Effector memory CD8-positive, alpha-beta T cell (primary cell): Measurements from ENCODE around the gene UBE2L3.
"Not testable (repeated sequence)": the region's sequence is repeated elsewhere in the genome, so short reads cannot be mapped to it uniquely, and the experiment has no call there.

Experiments used
- ATAC-seq: fragments of 150-1000 bp; cut with Tn5 transposase; replicated peaks from 2 replicates; pipeline ENCODE4 v1.10.0; 2021; ENCODE audit warnings: mild to moderate bottlenecking, moderate library complexity
- DNase-seq, 3 experiments: peaks; one replicate each; pipeline ENCODE4 v3.0.0; 2021
- H3K27ac Mint-ChIP-seq, 2 donors: one replicate each; pipeline ENCODE4 v1.8.0; 2022; ENCODE audit warnings: mild to moderate bottlenecking in 2 of 2, mixed read lengths in 2 of 2, moderate library complexity in 2 of 2
- H3K27me3 Mint-ChIP-seq, 2 donors: one replicate each; pipeline ENCODE4 v1.8.0; 2022; ENCODE audit warnings: mixed read lengths in 2 of 2
- H3K36me3 Mint-ChIP-seq: one replicate; pipeline ENCODE4 v1.8.0; 2022; ENCODE audit warnings: mild to moderate bottlenecking, moderate library complexity, mixed read lengths; ENCODE audit not compliant: insufficient read depth
- H3K4me1 Mint-ChIP-seq, 2 donors: one replicate each; pipeline ENCODE4 v1.8.0; 2022; ENCODE audit warnings: low read depth in 2 of 2, mixed read lengths in 2 of 2
- H3K4me3 Mint-ChIP-seq, 2 donors: one replicate each; pipeline ENCODE4 v1.8.0; 2022; ENCODE audit warnings: mild to moderate bottlenecking in 2 of 2, mixed read lengths in 2 of 2, moderate library complexity in 2 of 2
- H3K9me3 Mint-ChIP-seq, 2 donors: one replicate each; pipeline ENCODE4 v1.8.0; 2022; ENCODE audit warnings: mixed read lengths in 2 of 2

Gene UBE2L3

DNA sequence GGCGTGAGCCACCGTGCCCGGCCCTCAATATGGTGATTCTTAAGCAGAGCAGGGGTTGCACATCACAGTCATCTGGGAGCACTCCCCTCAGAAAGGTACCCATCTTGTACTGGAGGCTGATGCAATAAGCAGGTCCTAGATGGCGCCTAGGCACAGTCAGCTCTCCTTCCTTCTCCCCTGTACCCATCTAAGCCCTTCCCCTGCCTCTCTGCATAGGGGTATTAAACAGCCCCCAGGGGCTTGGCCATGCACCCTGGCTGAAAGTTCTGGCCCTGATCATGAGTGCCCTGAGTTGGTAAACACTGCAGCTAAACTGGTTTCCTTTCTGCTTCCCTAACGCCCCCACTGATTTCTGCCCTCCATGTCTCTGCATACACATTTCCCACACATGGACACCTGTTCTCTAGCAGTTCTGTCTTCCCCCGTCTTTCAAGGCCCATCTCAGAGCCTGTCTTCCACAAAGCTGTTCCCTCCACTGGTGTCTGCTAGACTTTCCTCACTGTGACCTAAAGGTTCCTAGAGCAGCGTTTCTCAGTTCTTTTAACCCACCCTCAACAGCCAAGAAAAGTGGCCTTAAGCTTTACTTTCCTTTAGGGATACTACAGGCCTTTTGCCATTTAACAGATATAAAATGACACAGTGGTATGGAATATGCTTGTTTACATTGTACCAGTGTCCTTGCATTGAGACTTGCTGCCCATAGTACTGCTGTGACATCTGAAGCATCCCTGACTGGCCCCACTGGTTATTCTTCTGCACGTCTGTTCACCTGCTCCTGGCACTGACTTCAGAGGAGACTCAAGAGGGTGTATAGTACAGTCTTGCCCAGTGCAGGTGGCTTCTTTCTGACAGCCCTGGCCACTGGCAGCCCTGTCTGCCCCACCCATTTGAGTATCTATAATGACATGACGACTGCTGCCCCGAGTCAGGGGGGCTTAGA is 15.6 kb downstream of the UBE2L3 start:
- Mint-ChIP-seq H3K4me1 (peaks cover 40 to 57% of the 10 kb centered on the region in 2 donors), H3K4me3 (peak overlapping the region; percentile 1 to 3), H3K9me3 (no peaks in the 10 kb centered on the region), H3K27ac (peak overlapping the region; percentile 19 to 35), H3K27me3 (no peaks in the 10 kb centered on the region), H3K36me3 (peaks cover 32% of the 10 kb centered on the region)
- ATAC-seq (no peak), DNase-seq (no peak)

DNA sequence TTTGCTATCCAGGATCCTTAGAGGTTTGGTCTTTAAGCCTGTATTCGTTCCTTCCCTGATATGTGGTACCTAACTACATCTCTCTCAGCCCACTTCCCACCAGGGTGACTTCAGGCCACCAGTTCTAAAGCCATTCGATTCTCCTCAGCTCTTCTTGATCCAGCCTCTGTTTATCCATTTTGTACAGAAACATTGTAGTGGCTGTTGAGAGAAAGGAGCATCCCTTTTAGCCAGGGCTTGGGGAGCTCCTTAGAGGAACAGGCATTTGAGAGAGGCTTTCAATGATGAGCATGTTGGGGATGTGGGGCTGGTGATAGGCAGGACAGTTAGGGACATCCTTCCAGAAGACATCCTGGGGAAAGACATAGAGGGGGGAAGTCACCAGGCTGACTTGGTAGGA is 17.9 kb downstream of the UBE2L3 start:
- Mint-ChIP-seq H3K9me3 (no peaks in the 10 kb centered on the region), H3K4me3 (peak overlapping the region; percentile 7 to 16), H3K27ac (peak overlapping the region; percentile 1 to 36), H3K4me1 (peaks cover 36 to 55% of the 10 kb centered on the region in 2 donors), H3K36me3 (peaks cover 29% of the 10 kb centered on the region), H3K27me3 (no peaks in the 10 kb centered on the region)
- DNase-seq, result no peak
- ATAC-seq, result no peak

DNA sequence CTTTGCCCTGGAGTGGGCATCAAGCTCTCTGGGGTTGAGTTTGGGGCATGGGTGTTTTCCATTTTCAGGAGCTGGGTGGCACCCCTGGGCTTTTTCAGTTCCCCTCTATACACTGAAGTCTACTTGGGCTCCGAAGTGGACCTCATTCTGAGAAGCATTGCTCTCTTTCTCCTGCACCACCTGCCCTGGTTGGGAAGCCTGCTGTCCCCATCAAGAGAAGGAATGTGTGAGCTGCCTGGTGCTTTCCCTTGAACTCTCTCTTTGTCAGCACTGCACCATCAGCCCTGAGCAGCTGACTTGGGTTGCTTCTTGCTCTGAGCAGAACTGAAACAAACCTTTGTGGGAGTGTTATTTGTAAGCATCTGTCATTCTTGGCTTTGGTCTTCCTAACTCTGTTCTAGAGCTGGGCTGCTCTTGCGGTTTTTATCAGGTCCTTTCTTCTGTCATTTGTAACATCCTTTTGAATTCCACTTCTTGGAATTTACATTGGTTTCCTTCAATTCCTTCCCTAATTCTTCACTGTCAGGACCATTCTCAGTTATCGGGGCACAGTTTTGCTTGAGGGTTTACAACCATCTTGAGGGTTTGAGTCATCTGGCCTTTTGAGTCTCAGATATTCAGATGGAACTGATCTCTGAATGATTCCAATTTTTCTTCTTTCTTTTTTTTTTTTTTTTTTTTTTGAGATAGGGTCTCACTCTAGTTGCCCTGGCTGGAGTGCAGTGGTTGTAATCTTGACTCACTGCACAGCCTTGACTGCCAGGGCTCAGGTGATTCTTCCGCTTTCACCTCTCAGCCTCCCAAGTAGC is 20.5 kb downstream of the UBE2L3 start:
- no peak for DNase-seq
- peak; percentile 69 for ATAC-seq
- Mint-ChIP-seq H3K27ac (peak overlapping the region; percentile 84 to 91), H3K36me3 (peaks cover 48% of the 10 kb centered on the region), H3K9me3 (no peaks in the 10 kb centered on the region), H3K4me1 (peaks cover 43 to 62% of the 10 kb centered on the region in 2 donors), H3K4me3 (peak overlapping the region; percentile 64 to 67), H3K27me3 (no peaks in the 10 kb centered on the region)

DNA sequence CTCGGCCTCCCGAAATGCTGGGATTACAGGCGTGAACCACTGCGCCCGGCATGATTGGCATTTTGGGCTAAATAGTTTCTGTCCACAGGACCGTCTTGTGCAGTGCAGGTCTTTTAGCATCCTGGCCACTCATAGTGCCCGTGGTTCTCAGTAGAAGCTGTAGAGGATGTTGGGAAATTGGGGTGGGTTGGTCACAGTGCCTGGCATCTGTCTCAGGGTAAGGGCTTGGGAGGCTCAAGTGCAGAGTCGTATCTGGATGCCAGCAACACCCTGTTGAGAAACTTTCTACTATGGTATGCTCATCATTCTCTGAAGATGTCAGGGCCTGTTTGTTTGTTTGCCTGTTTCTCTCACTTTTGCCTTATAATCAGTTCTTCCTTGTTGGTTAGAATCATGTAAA is 21.9 kb downstream of the UBE2L3 start:
- Mint-ChIP-seq H3K9me3 (no peaks in the 10 kb centered on the region), H3K27me3 (no peaks in the 10 kb centered on the region), H3K4me1 (peaks cover 50 to 69% of the 10 kb centered on the region in 2 donors), H3K27ac (peak overlapping the region; percentile 77 to 92), H3K4me3 (peak overlapping the region in 1 of 2 donors; percentile 45), H3K36me3 (peaks cover 45% of the 10 kb centered on the region)
- ATAC-seq (no peak), DNase-seq (no peak)

DNA sequence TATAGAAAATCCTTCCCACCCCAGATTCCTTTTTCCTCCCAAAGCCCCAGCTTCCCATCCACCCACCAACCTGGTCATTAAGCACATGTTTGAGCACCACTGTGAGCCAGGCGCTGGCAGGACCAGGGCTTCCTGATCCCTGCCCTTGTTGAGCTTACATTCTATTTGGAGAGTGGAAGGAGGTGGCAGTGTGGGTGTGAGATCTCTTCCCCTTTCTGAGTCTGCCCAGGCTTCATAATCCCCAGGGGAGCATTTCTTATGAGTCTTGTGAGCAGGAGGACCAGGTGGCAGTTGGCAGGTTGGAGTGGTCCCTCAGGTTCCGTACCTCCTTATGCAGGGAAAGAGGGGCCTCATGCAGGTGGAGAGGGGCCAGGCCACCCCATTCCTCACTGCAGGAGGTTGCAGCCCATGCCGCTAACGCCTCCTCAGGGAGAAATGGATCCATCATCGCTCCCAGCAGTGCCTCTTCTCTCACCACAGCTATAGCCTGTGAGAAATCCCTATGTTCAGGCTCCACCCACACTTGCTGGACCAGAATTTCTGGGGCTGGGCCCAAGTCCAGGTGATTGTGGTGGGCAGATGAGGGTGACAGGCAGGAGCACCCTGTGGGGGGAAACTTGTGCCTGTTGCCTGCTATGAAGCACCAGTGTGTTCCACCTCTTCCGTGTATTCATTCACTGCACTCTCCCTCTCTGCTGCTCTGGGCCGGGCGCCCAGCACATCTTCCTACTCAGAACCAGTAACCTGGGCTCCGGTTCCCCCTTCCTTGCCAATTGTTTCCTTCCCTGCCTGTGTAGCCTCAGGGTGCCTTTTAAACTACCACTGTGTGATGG is 23.5 kb downstream of the UBE2L3 start:
- H3K9me3 Mint-ChIP-seq, result no peaks in the 10 kb centered on the region

DNA sequence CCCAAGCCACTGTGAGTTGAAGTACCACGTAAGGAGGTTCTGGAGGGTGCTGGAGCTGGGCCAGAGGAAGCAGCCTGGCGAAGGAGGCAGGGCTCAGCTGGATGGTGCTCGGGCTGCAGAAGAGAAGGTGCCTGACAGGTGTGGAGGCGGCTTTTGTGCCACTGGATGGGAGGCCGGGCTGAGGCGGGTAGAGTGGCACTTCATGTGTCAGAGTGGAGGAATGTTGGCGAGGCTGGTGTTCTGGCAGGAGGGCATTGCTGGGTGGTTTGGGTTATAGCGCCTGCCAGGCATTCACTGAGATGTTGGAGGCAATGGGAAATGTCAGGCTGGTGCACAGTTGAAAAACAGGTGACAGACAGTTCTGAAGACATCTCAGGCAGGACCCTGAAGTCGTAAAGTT is 24.2 kb downstream of the UBE2L3 start:
- peak overlapping the region; percentile 91 to 92 for H3K27ac Mint-ChIP-seq
- peak overlapping the region; percentile 18 to 66 for H3K4me3 Mint-ChIP-seq
- peaks cover 52% of the 10 kb centered on the region for H3K36me3 Mint-ChIP-seq
- ATAC-seq, result no peak
- DNase-seq, result no peak
- peaks cover 53 to 65% of the 10 kb centered on the region in 2 donors for H3K4me1 Mint-ChIP-seq
- H3K9me3 Mint-ChIP-seq, result no peaks in the 10 kb centered on the region
- H3K27me3 Mint-ChIP-seq, result no peaks in the 10 kb centered on the region

More for the DNA sequence above, 23.5 kb downstream of the UBE2L3 start:
- Mint-ChIP-seq H3K4me3 (peak overlapping the region; percentile 18 to 66), H3K4me1 (peaks cover 53 to 65% of the 10 kb centered on the region in 2 donors), H3K27me3 (no peaks in the 10 kb centered on the region), H3K36me3 (peaks cover 48% of the 10 kb centered on the region), H3K27ac (peak overlapping the region; percentile 91 to 92)
- no peak for DNase-seq
- no peak for ATAC-seq

DNA sequence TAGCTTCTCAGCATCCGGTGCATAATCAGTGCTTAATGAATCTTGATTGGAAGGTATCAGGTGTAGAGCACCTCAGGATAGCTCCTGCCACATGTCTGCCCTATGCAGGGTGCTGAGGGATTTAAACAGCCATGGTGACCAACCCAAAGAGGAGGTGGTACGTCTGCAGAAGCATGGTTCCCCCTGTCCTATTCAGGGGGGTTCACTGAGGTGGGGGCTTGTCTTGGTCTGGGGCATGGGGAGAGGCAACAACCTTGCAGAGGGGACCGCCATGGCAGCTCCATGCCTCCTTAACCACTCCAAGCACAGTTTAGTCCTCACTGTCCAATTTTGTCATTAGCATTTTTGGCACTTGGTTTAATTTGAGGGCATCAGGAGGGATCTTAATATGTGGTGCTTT is 24.9 kb downstream of the UBE2L3 start:
- no peak for DNase-seq
- Mint-ChIP-seq H3K27me3 (no peaks in the 10 kb centered on the region), H3K9me3 (no peaks in the 10 kb centered on the region), H3K36me3 (peaks cover 54% of the 10 kb centered on the region), H3K4me3 (no peak overlapping the region), H3K4me1 (peaks cover 51 to 63% of the 10 kb centered on the region in 2 donors), H3K27ac (peak overlapping the region in 1 of 2 donors; percentile 1)
- ATAC-seq, result no peak

DNA sequence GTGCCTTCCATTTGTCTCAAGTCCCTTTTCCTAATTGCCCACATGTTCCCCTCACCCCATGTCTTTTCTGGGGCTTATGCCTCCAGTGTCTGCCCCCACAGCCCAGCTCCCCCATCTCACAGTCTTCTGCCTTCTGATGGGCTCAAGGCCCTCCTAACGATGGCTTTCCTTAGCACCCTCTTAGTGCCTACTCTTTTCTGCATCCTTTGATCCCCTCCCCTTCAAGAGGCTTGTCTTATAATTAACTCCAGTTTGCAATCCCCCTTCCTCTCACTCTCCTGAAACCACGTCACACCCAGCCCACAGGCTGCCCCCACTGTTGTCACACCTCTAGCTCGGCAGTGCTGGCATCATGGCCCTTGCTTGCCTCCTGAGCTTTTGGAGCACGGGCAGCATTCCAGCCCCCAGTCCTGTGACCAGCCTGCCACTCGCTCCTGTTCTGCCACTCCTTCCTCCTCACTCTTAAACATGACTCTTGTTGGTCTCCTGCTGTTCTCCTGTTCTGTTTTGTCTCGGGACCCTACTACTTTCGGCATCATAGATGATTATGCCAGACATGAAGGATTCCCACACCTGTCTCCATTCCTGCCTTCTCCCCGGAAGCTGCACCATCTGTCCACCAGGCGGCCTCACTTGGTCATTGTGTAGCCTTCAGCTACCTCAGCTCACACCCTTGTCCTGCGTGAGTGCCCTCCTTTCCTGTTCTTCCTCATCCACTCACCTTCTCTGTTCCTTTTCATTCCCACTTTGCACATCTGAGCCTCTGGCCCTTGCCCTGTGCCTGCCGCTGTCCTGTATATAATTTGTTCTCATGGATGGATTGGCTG is 26.1 kb downstream of the UBE2L3 start:
- H3K36me3 Mint-ChIP-seq, result peaks cover 49% of the 10 kb centered on the region
- H3K27ac Mint-ChIP-seq, result peak overlapping the region; percentile 1 to 54
- DNase-seq (no peak), ATAC-seq (no peak)
- no peak overlapping the region for H3K4me3 Mint-ChIP-seq
- no peaks in the 10 kb centered on the region for H3K27me3 Mint-ChIP-seq
- H3K4me1 Mint-ChIP-seq, result peaks cover 47 to 59% of the 10 kb centered on the region in 2 donors
- no peaks in the 10 kb centered on the region for H3K9me3 Mint-ChIP-seq

DNA sequence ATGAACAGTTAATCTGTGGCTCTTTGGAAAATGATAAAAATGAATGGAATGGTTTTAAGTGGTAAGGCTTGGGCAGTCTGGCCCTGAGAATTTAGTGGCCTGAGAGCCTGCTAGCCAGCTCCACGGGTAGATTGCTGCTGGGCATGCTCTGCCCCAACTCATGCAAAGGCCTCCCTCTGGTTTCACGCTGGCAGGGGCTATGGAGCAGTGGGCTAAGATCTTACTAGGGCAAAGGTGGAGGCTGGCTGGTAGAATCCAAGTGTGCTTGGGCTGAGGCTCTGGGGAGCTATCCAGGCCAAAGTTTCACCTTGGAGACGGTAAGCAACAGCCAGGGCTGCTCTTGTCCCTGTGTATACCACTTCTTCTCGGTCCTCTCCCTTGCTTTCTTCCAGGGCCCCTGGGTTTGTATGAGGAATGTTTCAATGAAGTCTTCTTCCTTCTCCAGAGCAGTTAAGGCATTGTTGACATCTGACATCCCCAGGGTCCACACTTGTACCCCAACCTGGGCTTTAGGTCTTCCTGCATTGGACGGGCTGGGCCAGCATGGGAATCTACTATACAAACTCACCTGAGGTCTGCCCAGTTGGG is 27.4 kb downstream of the UBE2L3 start:
- no peak overlapping the region for H3K4me3 Mint-ChIP-seq
- H3K4me1 Mint-ChIP-seq, result peaks cover 47 to 62% of the 10 kb centered on the region in 2 donors

DNA sequence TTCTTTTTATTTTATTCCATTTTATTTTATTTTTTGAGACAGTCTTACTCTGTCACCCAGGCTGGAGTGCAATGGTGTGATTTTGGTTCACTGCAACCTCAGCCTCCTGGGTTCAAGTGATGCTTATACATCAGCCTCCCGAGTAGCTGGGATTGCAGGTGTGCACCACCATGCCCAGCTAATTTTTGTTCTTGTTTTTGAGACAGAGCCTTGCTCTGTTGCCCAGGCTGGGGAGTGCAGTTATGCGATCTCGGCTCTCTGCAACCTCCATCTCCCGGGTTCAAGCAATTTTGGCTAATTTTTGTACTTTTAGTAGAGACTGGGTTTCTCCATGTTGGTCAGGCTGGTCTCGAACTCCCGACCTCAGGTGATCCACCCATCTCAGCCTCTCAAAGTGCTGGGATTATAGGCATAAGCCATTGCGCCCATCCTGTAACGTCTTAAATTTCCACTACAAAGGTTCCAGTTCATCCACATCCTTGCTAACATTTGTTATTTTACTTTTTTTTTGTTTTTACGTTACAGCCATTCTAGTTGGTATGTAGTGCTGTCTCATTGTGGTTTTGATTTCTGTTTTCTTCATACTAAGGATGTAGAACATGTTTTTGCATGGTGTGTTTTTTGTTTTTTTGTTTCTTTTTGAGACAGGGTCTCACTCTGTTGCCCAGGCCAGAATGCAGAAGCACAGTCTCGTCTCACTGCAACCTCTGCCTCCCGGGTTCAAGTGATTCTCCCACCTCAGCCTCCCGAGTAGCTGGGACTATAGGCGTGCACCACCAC is 29.0 kb downstream of the UBE2L3 start:
- not testable (repeated sequence) for H3K9me3 Mint-ChIP-seq, ATAC-seq, DNase-seq, H3K27ac Mint-ChIP-seq, H3K4me3 Mint-ChIP-seq, H3K27me3 Mint-ChIP-seq
- peaks cover 45% of the 10 kb centered on the region for H3K36me3 Mint-ChIP-seq
- peaks cover 37 to 48% of the 10 kb centered on the region in 2 donors for H3K4me1 Mint-ChIP-seq

More for the DNA sequence above, 27.4 kb downstream of the UBE2L3 start:
- Mint-ChIP-seq H3K27ac (peak overlapping the region; percentile 1 to 54), H3K9me3 (no peaks in the 10 kb centered on the region), H3K27me3 (no peaks in the 10 kb centered on the region), H3K36me3 (peaks cover 57% of the 10 kb centered on the region)
- ATAC-seq (no peak), DNase-seq (no peak)

DNA sequence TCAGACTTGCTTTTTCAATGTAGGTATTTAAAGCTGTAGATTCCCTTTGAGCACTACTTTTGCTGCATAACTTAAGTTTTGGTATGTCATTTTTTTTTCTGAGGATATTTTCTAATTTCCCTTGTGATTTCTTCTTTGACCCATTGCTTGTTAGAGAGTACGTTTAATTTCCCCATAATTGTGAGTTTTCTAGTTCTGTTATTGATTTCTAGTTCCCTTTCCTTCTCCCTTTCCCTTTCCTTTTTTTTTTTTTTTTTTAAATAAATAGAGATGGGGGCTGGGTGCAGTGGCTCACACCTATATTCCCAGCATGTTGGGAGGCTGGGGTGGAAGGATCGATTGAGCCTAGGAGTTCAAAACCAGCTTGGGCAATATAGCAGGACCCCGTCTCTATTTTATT is 30.8 kb downstream of the UBE2L3 start:
- Mint-ChIP-seq H3K27me3 (no peaks in the 10 kb centered on the region), H3K36me3 (peaks cover 43% of the 10 kb centered on the region), H3K27ac (peak overlapping the region; percentile 6 to 9), H3K4me1 (peaks cover 41 to 44% of the 10 kb centered on the region in 2 donors), H3K9me3 (no peaks in the 10 kb centered on the region), H3K4me3 (peak overlapping the region in 1 of 2 donors; percentile 19)
- DNase-seq, result no peak
- no peak for ATAC-seq
